ENCODE data around the gene MRPS2. TPM values are rescaled to one million over a fixed set of nuclear protein-coding genes. Genes with fewer than 3 reads are reported as not detected.

The MRPS2 gene
- polyA plus RNA-seq, 1 experiment, result 39.9 TPM

DNA sequence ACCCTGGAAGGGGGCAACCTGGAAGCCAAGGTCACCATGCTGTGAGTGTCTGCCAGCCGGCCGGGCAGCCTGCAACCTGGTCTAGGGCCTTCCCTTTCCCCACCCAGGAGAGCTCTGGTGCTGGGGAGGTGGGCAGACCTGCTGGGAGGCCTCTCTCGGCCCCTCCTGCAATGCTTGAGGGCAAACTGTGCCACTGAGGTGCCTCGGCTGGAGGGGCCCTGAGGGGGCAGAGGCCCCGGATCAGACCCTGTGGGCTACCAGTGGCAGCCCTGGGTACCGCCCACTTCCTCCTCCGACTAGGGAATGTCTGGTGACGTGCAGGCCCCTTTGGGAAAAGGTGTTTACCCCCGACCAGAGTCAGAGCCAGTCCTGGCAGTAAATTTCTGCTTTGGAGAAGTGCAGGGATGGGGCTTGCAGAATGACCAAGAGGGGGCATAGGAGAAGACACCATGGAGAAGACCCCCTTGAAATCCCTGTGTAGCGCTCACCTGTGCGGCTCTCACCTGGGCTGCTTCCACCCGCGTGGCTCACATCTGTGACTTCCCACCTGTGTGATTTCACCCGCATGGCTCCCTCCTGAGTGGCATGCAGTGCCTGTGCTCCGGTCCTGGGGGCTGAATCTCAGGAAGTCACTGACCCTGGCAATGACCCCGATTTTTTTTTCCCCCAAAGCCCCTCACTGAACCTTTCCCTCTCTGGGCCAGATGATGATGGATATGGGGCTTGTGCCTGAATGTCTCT lies 21.8 kb downstream of the MRPS2 start:
- no peak overlapping the region for H3K4me3 ChIP-seq (ENCODE audit: low read depth, low read length)
- POLR2A ChIA-PET, result no interaction called here
- no peak for DNase-seq (ENCODE audit: low read depth, low spot score)
- H3K9me3 ChIP-seq (ENCODE audit: control insufficient read depth, insufficient read depth, low read length), result no peaks in the 10 kb centered on the region; the same call in 1 of the 2 replicates
- TF ChIP-seq, protein P1, sequence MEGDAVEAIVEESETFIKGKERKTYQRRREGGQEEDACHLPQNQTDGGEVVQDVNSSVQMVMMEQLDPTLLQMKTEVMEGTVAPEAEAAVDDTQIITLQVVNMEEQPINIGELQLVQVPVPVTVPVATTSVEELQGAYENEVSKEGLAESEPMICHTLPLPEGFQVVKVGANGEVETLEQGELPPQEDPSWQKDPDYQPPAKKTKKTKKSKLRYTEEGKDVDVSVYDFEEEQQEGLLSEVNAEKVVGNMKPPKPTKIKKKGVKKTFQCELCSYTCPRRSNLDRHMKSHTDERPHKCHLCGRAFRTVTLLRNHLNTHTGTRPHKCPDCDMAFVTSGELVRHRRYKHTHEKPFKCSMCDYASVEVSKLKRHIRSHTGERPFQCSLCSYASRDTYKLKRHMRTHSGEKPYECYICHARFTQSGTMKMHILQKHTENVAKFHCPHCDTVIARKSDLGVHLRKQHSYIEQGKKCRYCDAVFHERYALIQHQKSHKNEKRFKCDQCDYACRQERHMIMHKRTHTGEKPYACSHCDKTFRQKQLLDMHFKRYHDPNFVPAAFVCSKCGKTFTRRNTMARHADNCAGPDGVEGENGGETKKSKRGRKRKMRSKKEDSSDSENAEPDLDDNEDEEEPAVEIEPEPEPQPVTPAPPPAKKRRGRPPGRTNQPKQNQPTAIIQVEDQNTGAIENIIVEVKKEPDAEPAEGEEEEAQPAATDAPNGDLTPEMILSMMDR (IDR thresholded peaks at IDR 0.05; ENCODE audit: low read depth, low read length), result no peak
- peaks cover 6% of the 10 kb centered on the region for H3K27me3 ChIP-seq (ENCODE audit: control insufficient read depth, insufficient read depth, low read length)
- H3K27ac ChIP-seq (ENCODE audit: low read depth, low read length), result no peak overlapping the region
- CTCF ChIA-PET, result interaction anchor here (1.4 kb wide), 1 partner anchor 18 kb away, joined by 3 read pairs; no protein-coding TSS in a partner anchor

DNA sequence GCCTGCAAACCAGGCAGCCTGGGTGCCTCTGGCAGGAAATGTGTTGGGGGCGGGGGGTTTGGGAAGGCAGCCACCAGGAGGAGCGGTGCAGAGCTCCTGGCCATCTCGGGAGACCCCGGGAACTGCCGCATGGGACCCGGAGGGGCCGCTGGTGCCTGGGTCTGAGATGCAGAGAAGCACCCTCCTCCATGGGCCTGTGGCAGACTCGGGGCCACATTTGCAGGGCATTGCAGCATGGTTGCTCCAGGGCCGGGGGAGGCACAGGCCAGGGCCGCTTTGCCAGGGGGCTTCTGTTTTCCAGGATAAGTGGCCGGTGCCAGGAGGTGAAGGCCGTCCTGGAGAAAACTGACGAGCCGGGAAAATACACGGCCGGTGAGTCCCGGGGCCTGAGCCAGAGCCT lies 22.4 kb downstream of the MRPS2 start:
- ChIA-PET CTCF (interaction anchor here (1.4 kb wide), 1 partner anchor 18 kb away, joined by 3 read pairs; no protein-coding TSS in a partner anchor), POLR2A (no interaction called here)
- TF ChIP-seq, protein P1 (IDR thresholded peaks at IDR 0.05; ENCODE audit: low read depth, low read length), result no peak
- DNase-seq (ENCODE audit: low read depth, low spot score), result no peak
- Histone ChIP-seq H3K9me3 (ENCODE audit: control insufficient read depth, insufficient read depth, low read length) (no peaks in the 10 kb centered on the region; the same call in 1 of the 2 replicates), H3K4me3 (ENCODE audit: low read depth, low read length) (no peak overlapping the region), H3K27ac (ENCODE audit: low read depth, low read length) (no peak overlapping the region), H3K27me3 (ENCODE audit: control insufficient read depth, insufficient read depth, low read length) (peaks cover 6% of the 10 kb centered on the region)

DNA sequence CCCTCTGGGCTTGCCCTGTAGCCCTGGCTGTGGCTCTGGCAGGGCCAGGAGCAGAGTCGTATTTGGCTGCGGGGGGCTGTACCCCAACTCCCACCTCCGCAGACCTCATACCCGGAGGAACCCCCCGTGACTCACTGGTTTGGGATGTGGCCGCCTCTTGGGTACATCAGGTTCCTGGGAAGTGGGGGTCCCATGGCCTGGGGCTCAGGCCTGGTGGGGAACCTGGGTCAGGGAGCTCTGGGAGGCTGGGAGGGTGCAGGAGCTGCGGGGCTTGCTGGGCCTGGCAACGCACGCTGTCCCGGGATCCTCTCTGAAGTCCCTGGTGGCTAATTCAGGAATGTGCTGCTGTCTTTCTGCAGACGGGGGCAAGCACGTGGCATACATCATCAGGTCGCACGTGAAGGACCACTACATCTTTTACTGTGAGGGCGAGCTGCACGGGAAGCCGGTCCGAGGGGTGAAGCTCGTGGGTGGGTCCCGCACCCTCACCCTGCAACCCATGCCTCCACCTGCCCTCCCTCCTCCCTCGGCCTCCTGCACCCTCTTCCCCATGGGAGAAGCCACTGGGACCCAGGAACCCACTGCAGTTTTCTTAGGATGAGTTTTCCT lies 23.1 kb downstream of the MRPS2 start:
- no peak overlapping the region for H3K4me3 ChIP-seq (ENCODE audit: low read depth, low read length)
- peaks cover under 1% of the 10 kb centered on the region for H3K27me3 ChIP-seq (ENCODE audit: control insufficient read depth, insufficient read depth, low read length)
- no peak for DNase-seq (ENCODE audit: low read depth, low spot score)
- CTCF ChIA-PET, result interaction anchor here (1.4 kb wide), 1 partner anchor 19 kb away, joined by 3 read pairs; no protein-coding TSS in a partner anchor
- no peaks in the 10 kb centered on the region; the same call in 1 of the 2 replicates for H3K9me3 ChIP-seq (ENCODE audit: control insufficient read depth, insufficient read depth, low read length)
- H3K27ac ChIP-seq (ENCODE audit: low read depth, low read length), result no peak overlapping the region
- POLR2A ChIA-PET, result no interaction called here
- TF ChIP-seq, protein P1 (IDR thresholded peaks at IDR 0.05; ENCODE audit: low read depth, low read length), result no peak

DNA sequence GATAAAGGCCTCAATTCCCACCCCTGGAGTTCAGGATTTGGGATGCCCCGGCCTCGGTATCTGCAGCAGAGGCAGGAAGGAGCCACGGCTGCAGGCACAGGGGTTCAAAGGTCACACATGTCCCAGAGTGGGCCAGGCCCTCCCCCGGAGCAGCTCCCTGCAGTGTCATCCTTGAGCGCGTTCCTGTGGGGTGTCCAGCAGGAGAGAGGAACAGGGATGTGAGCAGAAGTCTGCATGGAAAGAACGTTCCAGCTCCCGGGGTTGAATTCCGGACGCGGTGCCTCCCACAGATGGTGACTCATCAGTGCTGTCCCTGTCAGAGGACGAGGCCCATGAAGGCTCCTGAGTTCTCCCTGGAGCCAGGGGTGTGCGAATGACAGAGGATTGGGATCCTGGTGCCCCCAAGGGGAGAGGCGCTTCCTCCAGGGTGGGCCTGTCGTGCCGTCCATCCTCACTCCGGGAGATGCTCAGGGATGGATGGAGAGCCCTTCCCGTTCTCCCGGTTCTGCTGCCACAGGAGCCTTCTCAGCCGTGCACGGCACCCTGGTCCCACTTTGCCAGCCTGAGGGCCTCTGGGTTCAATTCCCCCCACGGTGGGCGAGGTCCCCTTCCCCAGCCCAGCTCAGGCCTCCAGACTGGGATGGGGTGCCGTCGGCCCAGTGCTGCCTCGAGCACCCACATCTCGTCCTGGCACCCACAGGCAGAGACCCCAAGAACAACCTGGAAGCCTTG lies 23.8 kb downstream of the MRPS2 start:
- H3K9me3 ChIP-seq (ENCODE audit: control insufficient read depth, insufficient read depth, low read length), result no peaks in the 10 kb centered on the region; the same call in 1 of the 2 replicates
- H3K27ac ChIP-seq (ENCODE audit: low read depth, low read length), result no peak overlapping the region
- ChIA-PET POLR2A (no interaction called here), CTCF (interaction anchor here (1.4 kb wide), 1 partner anchor 20 kb away, joined by 3 read pairs; no protein-coding TSS in a partner anchor)
- TF ChIP-seq, protein P1 (IDR thresholded peaks at IDR 0.05; ENCODE audit: low read depth, low read length), result no peak
- H3K4me3 ChIP-seq (ENCODE audit: low read depth, low read length), result no peak overlapping the region
- H3K27me3 ChIP-seq (ENCODE audit: control insufficient read depth, insufficient read depth, low read length), result no peaks in the 10 kb centered on the region
- no peak for DNase-seq (ENCODE audit: low read depth, low spot score)
